ENCODE measurements around the gene PROX1.
"Not testable (repeated sequence)": the region's sequence is repeated elsewhere in the genome, so short reads cannot be mapped to it uniquely, and the experiment has no call there.

Gene PROX1

GRCh38 chr1:214072426-214073157 is 84.8 kb downstream of the PROX1 start:
- DNase-seq (ENCODE audit: low read depth): no peak

- DNase-seq (ENCODE audit: low read depth): no peak
Measured at GRCh38 chr1:214074477-214074876, 86.7 kb downstream of the PROX1 start.

GRCh38 chr1:214075305-214075998 is 87.7 kb downstream of the PROX1 start:
- no peak for DNase-seq (ENCODE audit: low read depth)

- DNase-seq (ENCODE audit: low read depth): no peak
Measured at GRCh38 chr1:214075999-214076707, 88.4 kb downstream of the PROX1 start.

GRCh38 chr1:214076708-214077065 is 88.9 kb downstream of the PROX1 start:
- DNase-seq (ENCODE audit: low read depth): no peak

GRCh38 chr1:214078950-214079349 is 91.2 kb downstream of the PROX1 start:
- no peak for DNase-seq (ENCODE audit: low read depth)

- DNase-seq (ENCODE audit: low read depth): no peak
Measured at GRCh38 chr1:214085325-214085724, 97.6 kb downstream of the PROX1 start.

- no peak for DNase-seq (ENCODE audit: low read depth)
Measured at GRCh38 chr1:214086945-214087344, 99.2 kb downstream of the PROX1 start.

- not testable (repeated sequence) for DNase-seq (ENCODE audit: low read depth)
Measured at GRCh38 chr1:214089003-214089402, 101.2 kb downstream of the PROX1 start.
